Liver (tissue), 9 donors: ENCODE measurements around the gene CAMK1D. TPM values are rescaled to one million over a fixed set of nuclear protein-coding genes. Genes with fewer than 3 reads are reported as not detected.

Source experiments
- DNase-seq: peaks from one replicate; pipeline ENCODE4 v3.0.0-alpha.2; 2017; ENCODE audit warnings: low spot score
- H3K27ac ChIP-seq, 2 donors: one replicate each; pipeline ENCODE4 v1.7.0; 2013; ENCODE audit warnings: inconsistent platforms in 2 of 2, low read length in 2 of 2, control low read depth in 1 of 2, low read depth in 1 of 2, mild to moderate bottlenecking in 1 of 2
- H3K27me3 ChIP-seq, 4 donors: one replicate each; pipeline versions ENCODE4 v1.6.1 to v1.7.0; 2013; ENCODE audit warnings: low read length in 3 of 4, inconsistent platforms in 1 of 4, mild to moderate bottlenecking in 1 of 4, moderate library complexity in 1 of 4; ENCODE audit not compliant: control insufficient read depth in 4 of 4, insufficient read depth in 4 of 4
- H3K36me3 ChIP-seq, 4 donors: one replicate each; pipeline versions ENCODE4 v1.6.1 to v1.7.0; 2013; ENCODE audit warnings: low read length in 3 of 4, mild to moderate bottlenecking in 3 of 4, low read depth in 1 of 4, moderate library complexity in 1 of 4; ENCODE audit not compliant: control insufficient read depth in 4 of 4, insufficient read depth in 3 of 4
- H3K4me1 ChIP-seq, 4 donors: one replicate each; pipeline versions ENCODE4 v1.6.1 to v1.7.0; 2013; ENCODE audit warnings: low read length in 3 of 4, mild to moderate bottlenecking in 3 of 4, moderate library complexity in 1 of 4; ENCODE audit not compliant: control insufficient read depth in 4 of 4, insufficient read depth in 4 of 4
- H3K4me3 ChIP-seq, 3 donors: one replicate each; pipeline versions ENCODE4 v1.6.1 to v1.7.0; 2013; ENCODE audit warnings: low read length in 3 of 3, control low read depth in 1 of 3, low read depth in 1 of 3, mild to moderate bottlenecking in 1 of 3
- H3K9ac ChIP-seq, 2 donors: one replicate each; pipeline ENCODE4 v1.7.0; 2013; ENCODE audit warnings: low read length in 2 of 2, mild to moderate bottlenecking in 2 of 2, moderate library complexity in 2 of 2, control low read depth in 1 of 2, low read depth in 1 of 2
- H3K9me3 ChIP-seq, 4 donors: one replicate each; pipeline versions ENCODE4 v1.6.1 to v1.7.0; 2013; ENCODE audit warnings: low read length in 3 of 4; ENCODE audit not compliant: control insufficient read depth in 4 of 4
- FOXA2 ChIP-seq: IDR thresholded peaks from 2 replicates; pipeline ENCODE4 v1.6.1; 2016; ENCODE audit warnings: antibody characterized with exemption
- GABPA ChIP-seq, 2 donors: IDR thresholded peaks in 1 of 2; conservative IDR thresholded peaks in 1 of 2; 2 replicates each; pipeline ENCODE4 v1.6.1; 2016; ENCODE audit warnings: antibody characterized with exemption in 2 of 2, mild to moderate bottlenecking in 1 of 2, moderate library complexity in 1 of 2
- HNF4A ChIP-seq, 2 donors: conservative IDR thresholded peaks; 2 replicates each; pipeline ENCODE4 v1.6.1; 2016; ENCODE audit warnings: antibody characterized with exemption in 2 of 2, mild to moderate bottlenecking in 2 of 2
- HNF4G ChIP-seq: IDR thresholded peaks from 2 replicates; pipeline ENCODE4 v1.6.1; 2016; ENCODE audit warnings: antibody characterized with exemption
- JUND ChIP-seq, 2 donors: IDR thresholded peaks; 2 replicates each; pipeline ENCODE4 v1.6.1; 2016; ENCODE audit warnings: antibody characterized with exemption in 2 of 2
- MAX ChIP-seq: IDR thresholded peaks from 2 replicates; pipeline ENCODE4 v1.6.1; 2016; ENCODE audit warnings: antibody characterized with exemption
- NR2F2 ChIP-seq: IDR thresholded peaks from 2 replicates; pipeline ENCODE4 v1.6.1; 2016; ENCODE audit warnings: antibody characterized with exemption
- REST ChIP-seq: IDR thresholded peaks from 2 replicates; pipeline ENCODE4 v1.6.1; 2016; ENCODE audit warnings: antibody characterized with exemption, mild to moderate bottlenecking
- RXRA ChIP-seq, 2 donors: IDR thresholded peaks; 2 replicates each; pipeline ENCODE4 v1.6.1; 2017 to 2018; ENCODE audit warnings: antibody characterized with exemption in 2 of 2, mild to moderate bottlenecking in 1 of 2
- SP1 ChIP-seq: IDR thresholded peaks from 2 replicates; pipeline ENCODE4 v1.6.1; 2018; ENCODE audit warnings: antibody characterized with exemption, mild to moderate bottlenecking
- TAF1 ChIP-seq: conservative IDR thresholded peaks from 2 replicates; pipeline ENCODE4 v1.6.1; 2016; ENCODE audit warnings: antibody characterized with exemption, mild to moderate bottlenecking
- YY1 ChIP-seq: IDR thresholded peaks from 2 replicates; pipeline ENCODE4 v1.6.1; 2016; ENCODE audit warnings: antibody characterized with exemption, mild to moderate bottlenecking
- WGBS: extraction: QIAGEN DNeasy Blood & Tissue Kit; methylation state at CpG from one replicate; pipeline ENCODE4 v1.1.7; 2013; 5-methylcytosine and 5-hydroxymethylcytosine counted together
- polyA plus RNA-seq, 2 donors: library from polyadenylated mRNA; stranded (reverse) in 1 of 2; unstranded in 1 of 2; fragments of 200-250 nt in 1 of 2; fragments of >200 nt in 1 of 2; fragmentation: Nextera tagmentation in 1 of 2; extraction: Ambion mirVana in 1 of 2; gene quantifications; one replicate each; pipeline versions ENCODE4 v1.2.1 to v1.2.3, GENCODE V29; 2013 to 2015
- total RNA-seq, 2 donors: library from RNA; depleted of rRNA; stranded (reverse); fragments of >200 nt; gene quantifications; one replicate each; pipeline ENCODE4 v1.2.3, GENCODE V29; 2014
- TF ChIP-seq, protein P1 (sequence below): IDR thresholded peaks from 2 replicates; pipeline ENCODE4 v1.6.1; 2016; ENCODE audit warnings: antibody characterized with exemption
- TF ChIP-seq, protein P2 (sequence below): IDR thresholded peaks from 2 replicates; pipeline ENCODE4 v1.6.1; 2016; ENCODE audit warnings: antibody characterized with exemption
- donor health status: healthy.
- donor health status: healthy.
- donor health status: healthy.
- donor health status: healthy.
- donor health status: healthy.

Gene CAMK1D
- total and polyA plus RNA-seq, 4 donors, result 2.7 to 10.1 (median 4.2) TPM

DNA sequence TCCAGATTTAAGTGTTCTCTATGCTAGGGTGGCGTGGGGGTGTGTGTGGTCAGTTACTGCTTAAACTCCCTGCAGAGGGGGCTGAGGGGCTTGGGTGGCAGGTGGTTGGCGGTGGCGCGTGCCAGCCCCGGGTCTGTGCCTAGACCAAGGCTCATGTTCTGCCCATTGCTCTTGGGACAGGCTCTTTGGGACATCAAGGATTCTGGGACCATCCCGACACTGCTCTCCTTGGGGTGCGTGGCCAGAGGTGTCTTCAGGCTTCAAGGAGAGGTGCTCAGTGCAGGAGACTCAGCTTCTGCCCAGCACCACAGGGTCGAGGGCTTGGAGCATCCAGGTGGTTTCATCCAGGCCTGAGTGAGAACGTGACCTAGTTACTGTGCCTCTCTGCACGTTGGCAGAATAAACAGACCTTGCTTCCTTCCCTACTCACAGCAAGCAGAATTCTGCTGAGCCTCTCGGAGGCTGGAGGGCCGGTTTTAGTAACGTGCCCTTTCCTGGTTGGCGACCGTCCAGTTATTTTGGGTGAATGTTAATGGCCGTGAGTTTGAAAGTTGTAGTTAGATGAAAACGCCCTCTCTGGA is 39.9 kb downstream of the CAMK1D start (continued):
- TF ChIP-seq MAX, result no peak
- TF ChIP-seq SP1, result peak; percentile 10
- TF ChIP-seq FOXA2, result no peak

- Histone ChIP-seq H3K9ac (no peak overlapping the region), H3K4me1 (peaks cover 4 to 20% (median 13%) of the 10 kb centered on the region in 4 donors), H3K4me3 (no peak overlapping the region), H3K27me3 (no peaks in the 10 kb centered on the region), H3K27ac (peak overlapping the region in 1 of 2 donors; percentile 44), H3K9me3 (no peaks in the 10 kb centered on the region), H3K36me3 (no peaks in the 10 kb centered on the region)
- no peak for DNase-seq
- no peak for TF ChIP-seq HNF4G
- peak; percentile 15 to 41 for TF ChIP-seq HNF4A (conservative IDR thresholded peaks at IDR 0.05)
- 77% methylated on average over 7 of the region's 7 CpGs for WGBS
Measured at GRCh38 chr10:12390733-12391132, 41.4 kb downstream of the CAMK1D start.

GRCh38 chr10:12391206-12391605 is 41.9 kb downstream of the CAMK1D start:
- H3K36me3 ChIP-seq, result no peaks in the 10 kb centered on the region
- WGBS, result 68% methylated on average over 7 of the region's 7 CpGs
- H3K9me3 ChIP-seq, result no peaks in the 10 kb centered on the region
- no peak overlapping the region for H3K27ac ChIP-seq
- no peak for DNase-seq
- TF ChIP-seq HNF4G (no peak), JUND (IDR thresholded peaks at IDR 0.05) (no peak)
- H3K4me3 ChIP-seq, result no peak overlapping the region
- no peaks in the 10 kb centered on the region for H3K27me3 ChIP-seq
- peak overlapping the region in 1 of 2 donors; percentile 12 for H3K9ac ChIP-seq
- peaks cover 4 to 20% (median 13%) of the 10 kb centered on the region in 4 donors for H3K4me1 ChIP-seq

GRCh38 chr10:12393831-12394230 is 44.5 kb downstream of the CAMK1D start:
- H3K9ac ChIP-seq, result no peak overlapping the region
- no peak overlapping the region for H3K27ac ChIP-seq
- no peak for DNase-seq
- H3K9me3 ChIP-seq, result no peaks in the 10 kb centered on the region
- TF ChIP-seq NR2F2, result no peak
- no peak for TF ChIP-seq TAF1
- no peak for TF ChIP-seq GABPA (IDR thresholded peaks at IDR 0.05 in 1 of 2, conservative IDR thresholded peaks at IDR 0.05 in 1 of 2)
- TF ChIP-seq, protein P1, sequence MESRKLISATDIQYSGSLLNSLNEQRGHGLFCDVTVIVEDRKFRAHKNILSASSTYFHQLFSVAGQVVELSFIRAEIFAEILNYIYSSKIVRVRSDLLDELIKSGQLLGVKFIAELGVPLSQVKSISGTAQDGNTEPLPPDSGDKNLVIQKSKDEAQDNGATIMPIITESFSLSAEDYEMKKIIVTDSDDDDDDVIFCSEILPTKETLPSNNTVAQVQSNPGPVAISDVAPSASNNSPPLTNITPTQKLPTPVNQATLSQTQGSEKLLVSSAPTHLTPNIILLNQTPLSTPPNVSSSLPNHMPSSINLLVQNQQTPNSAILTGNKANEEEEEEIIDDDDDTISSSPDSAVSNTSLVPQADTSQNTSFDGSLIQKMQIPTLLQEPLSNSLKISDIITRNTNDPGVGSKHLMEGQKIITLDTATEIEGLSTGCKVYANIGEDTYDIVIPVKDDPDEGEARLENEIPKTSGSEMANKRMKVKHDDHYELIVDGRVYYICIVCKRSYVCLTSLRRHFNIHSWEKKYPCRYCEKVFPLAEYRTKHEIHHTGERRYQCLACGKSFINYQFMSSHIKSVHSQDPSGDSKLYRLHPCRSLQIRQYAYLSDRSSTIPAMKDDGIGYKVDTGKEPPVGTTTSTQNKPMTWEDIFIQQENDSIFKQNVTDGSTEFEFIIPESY, result no peak
- TF ChIP-seq REST, result no peak
- TF ChIP-seq FOXA2, result no peak
- no peak for TF ChIP-seq YY1
- no peak for TF ChIP-seq HNF4G
- TF ChIP-seq, protein P2, sequence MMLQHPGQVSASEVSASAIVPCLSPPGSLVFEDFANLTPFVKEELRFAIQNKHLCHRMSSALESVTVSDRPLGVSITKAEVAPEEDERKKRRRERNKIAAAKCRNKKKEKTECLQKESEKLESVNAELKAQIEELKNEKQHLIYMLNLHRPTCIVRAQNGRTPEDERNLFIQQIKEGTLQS, result no peak
- TF ChIP-seq RXRA (IDR thresholded peaks at IDR 0.05), result no peak
- no peaks in the 10 kb centered on the region for H3K36me3 ChIP-seq
- peaks cover 7 to 21% (median 14%) of the 10 kb centered on the region in 4 donors for H3K4me1 ChIP-seq
- no peaks in the 10 kb centered on the region for H3K27me3 ChIP-seq
- no peak overlapping the region for H3K4me3 ChIP-seq
- WGBS, result 97% methylated on average over 13 of the region's 13 CpGs
